Measurements from ENCODE around the gene CDC20.

DNA sequence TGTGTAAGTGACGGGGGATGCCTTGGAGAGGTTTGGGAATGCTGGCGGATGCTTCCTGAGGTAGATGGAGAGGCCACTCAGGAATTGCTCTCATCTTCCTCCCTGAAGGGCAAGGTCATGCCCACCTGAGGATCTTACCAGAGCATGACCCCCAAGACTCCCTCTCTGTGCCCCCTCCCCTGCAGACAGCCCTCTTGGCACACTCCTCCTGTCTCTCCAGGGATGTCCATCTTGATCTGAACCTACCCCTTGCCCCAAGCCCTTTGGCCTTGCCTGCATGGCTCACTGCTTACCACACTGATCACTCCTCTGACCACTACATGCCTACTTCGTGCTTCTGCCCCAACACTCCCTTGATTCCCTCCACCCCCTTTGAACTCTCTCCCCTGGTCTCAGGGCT is 39.0 kb upstream of the CDC20 start:
- no peak for TF ChIP-seq NFYA (IDR thresholded peaks at IDR 0.05; ENCODE audit: borderline replicate concordance, low read depth, low read length)
- TF ChIP-seq, protein P1, sequence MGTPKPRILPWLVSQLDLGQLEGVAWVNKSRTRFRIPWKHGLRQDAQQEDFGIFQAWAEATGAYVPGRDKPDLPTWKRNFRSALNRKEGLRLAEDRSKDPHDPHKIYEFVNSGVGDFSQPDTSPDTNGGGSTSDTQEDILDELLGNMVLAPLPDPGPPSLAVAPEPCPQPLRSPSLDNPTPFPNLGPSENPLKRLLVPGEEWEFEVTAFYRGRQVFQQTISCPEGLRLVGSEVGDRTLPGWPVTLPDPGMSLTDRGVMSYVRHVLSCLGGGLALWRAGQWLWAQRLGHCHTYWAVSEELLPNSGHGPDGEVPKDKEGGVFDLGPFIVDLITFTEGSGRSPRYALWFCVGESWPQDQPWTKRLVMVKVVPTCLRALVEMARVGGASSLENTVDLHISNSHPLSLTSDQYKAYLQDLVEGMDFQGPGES (IDR thresholded peaks at IDR 0.05) = no peak
- TF ChIP-seq TBL1XR1 (IDR thresholded peaks at IDR 0.05; ENCODE audit: low read depth, low read length) = no peak
- no peak for TF ChIP-seq ZNF24 (IDR thresholded peaks at IDR 0.05)
- TF ChIP-seq, protein P2, sequence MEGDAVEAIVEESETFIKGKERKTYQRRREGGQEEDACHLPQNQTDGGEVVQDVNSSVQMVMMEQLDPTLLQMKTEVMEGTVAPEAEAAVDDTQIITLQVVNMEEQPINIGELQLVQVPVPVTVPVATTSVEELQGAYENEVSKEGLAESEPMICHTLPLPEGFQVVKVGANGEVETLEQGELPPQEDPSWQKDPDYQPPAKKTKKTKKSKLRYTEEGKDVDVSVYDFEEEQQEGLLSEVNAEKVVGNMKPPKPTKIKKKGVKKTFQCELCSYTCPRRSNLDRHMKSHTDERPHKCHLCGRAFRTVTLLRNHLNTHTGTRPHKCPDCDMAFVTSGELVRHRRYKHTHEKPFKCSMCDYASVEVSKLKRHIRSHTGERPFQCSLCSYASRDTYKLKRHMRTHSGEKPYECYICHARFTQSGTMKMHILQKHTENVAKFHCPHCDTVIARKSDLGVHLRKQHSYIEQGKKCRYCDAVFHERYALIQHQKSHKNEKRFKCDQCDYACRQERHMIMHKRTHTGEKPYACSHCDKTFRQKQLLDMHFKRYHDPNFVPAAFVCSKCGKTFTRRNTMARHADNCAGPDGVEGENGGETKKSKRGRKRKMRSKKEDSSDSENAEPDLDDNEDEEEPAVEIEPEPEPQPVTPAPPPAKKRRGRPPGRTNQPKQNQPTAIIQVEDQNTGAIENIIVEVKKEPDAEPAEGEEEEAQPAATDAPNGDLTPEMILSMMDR (IDR thresholded peaks at IDR 0.05 in 2 of 3, conservative IDR thresholded peaks at IDR 0.05 in 1 of 3; ENCODE audit: control insufficient read depth in 2 of 3, extremely low read depth in 1 of 3, insufficient read depth in 1 of 3, low read depth in 3 of 3, low read length in 3 of 3) = no peak
- TF ChIP-seq SUPT20H (IDR thresholded peaks at IDR 0.05; ENCODE audit: borderline replicate concordance, control insufficient read depth, low read depth, low read length) = no peak
- no peak for TF ChIP-seq RAD21 (IDR thresholded peaks at IDR 0.05; ENCODE audit: insufficient read depth, low read depth, low read length)
- TF ChIP-seq, protein P3, sequence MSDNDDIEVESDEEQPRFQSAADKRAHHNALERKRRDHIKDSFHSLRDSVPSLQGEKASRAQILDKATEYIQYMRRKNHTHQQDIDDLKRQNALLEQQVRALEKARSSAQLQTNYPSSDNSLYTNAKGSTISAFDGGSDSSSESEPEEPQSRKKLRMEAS (IDR thresholded peaks at IDR 0.05; ENCODE audit: low read depth, low read length) = no peak
- TF ChIP-seq POLR2AphosphoS2 (IDR thresholded peaks at IDR 0.05; ENCODE audit: low read depth, low read length) = no peak
- TF ChIP-seq NFIC (IDR thresholded peaks at IDR 0.05; ENCODE audit: low read depth, low read length) = no peak
- TF ChIP-seq, protein P4, sequence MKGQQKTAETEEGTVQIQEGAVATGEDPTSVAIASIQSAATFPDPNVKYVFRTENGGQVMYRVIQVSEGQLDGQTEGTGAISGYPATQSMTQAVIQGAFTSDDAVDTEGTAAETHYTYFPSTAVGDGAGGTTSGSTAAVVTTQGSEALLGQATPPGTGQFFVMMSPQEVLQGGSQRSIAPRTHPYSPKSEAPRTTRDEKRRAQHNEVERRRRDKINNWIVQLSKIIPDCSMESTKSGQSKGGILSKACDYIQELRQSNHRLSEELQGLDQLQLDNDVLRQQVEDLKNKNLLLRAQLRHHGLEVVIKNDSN (IDR thresholded peaks at IDR 0.05; ENCODE audit: borderline replicate concordance, extremely low read length, insufficient read depth, low read depth, low read length) = no peak

Data from GM12878 (cell line).